Measurements from ENCODE around the gene CLEC18B.

- no peak for TF ChIP-seq POLR2AphosphoS5 (IDR thresholded peaks at IDR 0.05; ENCODE audit: low read depth, low read length)
- TF ChIP-seq REST (IDR thresholded peaks at IDR 0.05; ENCODE audit: insufficient read depth in 1 of 2, low read depth in 2 of 2, low read length in 2 of 2) = no peak
- no peak for TF ChIP-seq SIN3A (IDR thresholded peaks at IDR 0.05; ENCODE audit: borderline replicate concordance, insufficient read depth, low read length)
- TF ChIP-seq TAF1 (IDR thresholded peaks at IDR 0.05; ENCODE audit: borderline replicate concordance, insufficient read depth, low read length) = no peak
- TF ChIP-seq FOXP2 (optimal IDR thresholded peaks at IDR 0.05; ENCODE audit: borderline replicate concordance, extremely low read depth, extremely low read length, insufficient read depth) = no peak
These were observed 44.0 kb upstream of the CLEC18B start for GRCh38 chr16:74465281-74465680.

Measured in PFSK-1 (cell line).